Measurements from ENCODE around the gene MND1.

MND1 gene

DNA sequence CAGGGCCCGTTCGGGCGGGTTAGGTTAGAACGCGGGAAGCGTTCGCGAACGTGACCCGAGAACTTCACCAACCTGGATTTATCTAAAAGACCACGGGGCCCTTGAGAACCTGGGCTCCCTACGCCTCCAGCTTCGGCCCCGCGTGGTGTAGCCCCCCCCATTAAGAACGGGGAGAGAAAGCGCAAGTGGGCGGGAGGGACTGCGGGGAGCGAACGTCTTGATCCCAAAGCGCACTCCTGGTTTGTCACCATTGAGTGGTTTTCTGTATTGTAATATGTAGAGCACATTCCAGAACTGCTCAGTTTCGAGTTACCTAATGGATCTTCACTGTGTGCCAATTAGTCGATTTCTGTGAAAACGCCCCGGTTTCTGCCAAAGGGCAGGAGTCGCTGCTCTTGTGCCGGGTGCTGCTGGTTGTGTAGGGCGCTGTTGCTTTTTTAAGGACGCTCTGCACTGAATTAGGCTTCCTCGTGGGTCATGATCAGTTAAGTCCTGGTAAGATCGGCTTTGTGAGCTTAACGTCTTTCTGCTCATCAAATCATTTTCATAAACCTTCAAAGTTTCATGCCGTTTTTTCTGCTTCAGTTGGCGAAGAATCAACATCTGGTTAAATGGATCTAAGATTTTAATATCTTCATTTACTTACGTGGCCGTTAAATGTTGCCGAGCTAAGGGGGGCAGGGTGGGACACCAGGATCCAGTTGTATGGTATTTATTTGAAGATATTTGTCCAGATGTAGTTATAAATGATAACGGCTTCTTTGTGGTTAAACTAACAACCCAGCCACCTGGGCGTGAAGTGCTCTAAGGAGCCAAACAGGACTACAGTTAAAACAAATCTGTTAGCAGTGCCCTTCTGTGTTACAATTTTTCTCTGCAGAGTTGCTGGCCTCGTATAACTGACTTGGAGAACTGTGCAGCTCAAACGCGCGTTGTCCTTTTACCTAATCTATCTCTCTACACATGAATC is 809 bp downstream of the MND1 start:
- H3K9ac ChIP-seq (ENCODE audit: low read length in 5 of 5), result peak overlapping the region in 4 of 5 donors; percentile 64 to 76 (median 72)
- H3K9me3 ChIP-seq (ENCODE audit: control insufficient read depth in 5 of 5, low read length in 5 of 5), result no peaks in the 10 kb centered on the region
- H3K36me3 ChIP-seq (ENCODE audit: control insufficient read depth in 5 of 5, insufficient read depth in 5 of 5, low read length in 5 of 5), result no peaks in the 10 kb centered on the region
- H3K4me3 ChIP-seq (ENCODE audit: low read depth in 1 of 5, low read length in 5 of 5), result peak overlapping the region; percentile 67 to 87 (median 74)
- peaks cover 0 to 21% (median 11%) of the 10 kb centered on the region in 5 donors for H3K4me1 ChIP-seq (ENCODE audit: control insufficient read depth in 5 of 5, insufficient read depth in 5 of 5, low read length in 5 of 5)
- peak overlapping the region; percentile 45 for H3K27ac ChIP-seq (ENCODE audit: low read depth, low read length)
- peaks cover 0 to 8% (median 0%) of the 10 kb centered on the region in 5 donors for H3K27me3 ChIP-seq (ENCODE audit: control insufficient read depth in 5 of 5, insufficient read depth in 4 of 5, low read length in 5 of 5)

DNA sequence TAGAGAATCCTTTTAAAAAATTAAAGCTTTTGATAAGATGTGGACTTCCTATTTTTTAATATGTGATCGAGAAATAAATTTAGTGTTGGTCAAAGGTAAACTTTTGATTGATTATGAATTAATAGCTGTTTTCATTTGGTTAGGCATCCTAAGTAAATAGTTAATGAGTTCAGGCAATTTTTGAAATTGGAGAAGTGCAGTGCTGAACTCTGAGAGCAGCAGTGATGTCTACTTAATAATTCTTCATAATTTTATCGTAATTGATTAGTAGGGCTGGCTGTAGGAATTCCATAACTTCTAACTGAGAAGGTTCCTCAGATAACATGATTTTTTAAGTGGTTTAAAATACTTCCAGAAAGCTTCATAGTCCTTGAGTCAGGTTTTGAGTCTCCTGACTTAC is 1.5 kb downstream of the MND1 start:
- Histone ChIP-seq H3K27ac (ENCODE audit: low read depth, low read length) (no peak overlapping the region), H3K4me1 (ENCODE audit: control insufficient read depth in 5 of 5, insufficient read depth in 5 of 5, low read length in 5 of 5) (peaks cover 0 to 21% (median 11%) of the 10 kb centered on the region in 5 donors), H3K36me3 (ENCODE audit: control insufficient read depth in 5 of 5, insufficient read depth in 5 of 5, low read length in 5 of 5) (no peaks in the 10 kb centered on the region), H3K27me3 (ENCODE audit: control insufficient read depth in 5 of 5, insufficient read depth in 4 of 5, low read length in 5 of 5) (peaks cover 0 to 8% (median 0%) of the 10 kb centered on the region in 5 donors), H3K9ac (ENCODE audit: low read length in 5 of 5) (peak overlapping the region in 2 of 5 donors; percentile 74 to 76), H3K4me3 (ENCODE audit: low read depth in 1 of 5, low read length in 5 of 5) (peak overlapping the region in 1 of 5 donors; percentile 74), H3K9me3 (ENCODE audit: control insufficient read depth in 5 of 5, low read length in 5 of 5) (no peaks in the 10 kb centered on the region)

DNA sequence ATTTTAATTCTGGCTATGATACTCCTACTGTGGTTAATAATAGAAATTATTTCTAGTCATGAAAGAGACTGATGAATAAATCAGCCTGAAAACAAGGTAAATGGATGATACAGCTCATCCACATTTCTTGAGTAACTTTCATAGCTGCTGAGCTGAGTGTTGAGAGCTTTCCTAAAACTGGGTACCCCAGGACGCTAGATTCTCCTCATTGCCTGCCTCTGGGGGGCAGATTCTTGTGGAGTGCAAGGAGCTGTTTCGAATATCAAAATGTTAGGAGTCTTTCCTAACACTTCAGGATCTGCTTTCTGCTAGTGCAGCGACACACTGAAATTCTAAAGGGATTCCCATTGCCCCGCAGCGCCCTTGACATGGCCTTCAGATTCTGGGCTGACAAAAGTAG is 2.1 kb downstream of the MND1 start:
- Histone ChIP-seq H3K27me3 (ENCODE audit: control insufficient read depth in 5 of 5, insufficient read depth in 4 of 5, low read length in 5 of 5) (peaks cover 0 to 8% (median 0%) of the 10 kb centered on the region in 5 donors), H3K27ac (ENCODE audit: low read depth, low read length) (no peak overlapping the region), H3K36me3 (ENCODE audit: control insufficient read depth in 5 of 5, insufficient read depth in 5 of 5, low read length in 5 of 5) (no peaks in the 10 kb centered on the region), H3K9ac (ENCODE audit: low read length in 5 of 5) (no peak overlapping the region), H3K4me1 (ENCODE audit: control insufficient read depth in 5 of 5, insufficient read depth in 5 of 5, low read length in 5 of 5) (peaks cover 0 to 19% (median 11%) of the 10 kb centered on the region in 5 donors), H3K4me3 (ENCODE audit: low read depth in 1 of 5, low read length in 5 of 5) (no peak overlapping the region), H3K9me3 (ENCODE audit: control insufficient read depth in 5 of 5, low read length in 5 of 5) (no peaks in the 10 kb centered on the region)

DNA sequence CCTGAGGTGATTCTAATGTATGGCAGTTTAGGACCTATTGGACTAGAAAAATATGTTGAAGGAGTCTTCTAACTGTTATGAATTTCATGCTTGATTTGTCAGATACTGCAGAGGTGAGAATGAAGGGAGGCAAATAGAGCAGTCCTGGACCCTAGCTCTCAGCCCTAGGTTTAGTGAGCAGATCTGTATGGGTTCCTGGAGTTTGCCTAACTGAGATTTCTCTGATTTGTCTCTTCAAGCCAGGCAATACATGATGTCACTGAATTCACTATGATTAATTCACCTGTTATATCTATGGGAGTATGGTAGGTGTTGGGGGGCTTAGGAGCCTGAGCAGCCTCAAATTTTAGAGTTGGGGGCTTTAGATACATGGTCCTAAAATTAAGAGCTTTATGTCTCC is 2.6 kb downstream of the MND1 start:
- H3K4me1 ChIP-seq (ENCODE audit: control insufficient read depth in 5 of 5, insufficient read depth in 5 of 5, low read length in 5 of 5), result peaks cover 0 to 19% (median 11%) of the 10 kb centered on the region in 5 donors
- no peaks in the 10 kb centered on the region for H3K9me3 ChIP-seq (ENCODE audit: control insufficient read depth in 5 of 5, low read length in 5 of 5)
- H3K27ac ChIP-seq (ENCODE audit: low read depth, low read length), result no peak overlapping the region
- H3K27me3 ChIP-seq (ENCODE audit: control insufficient read depth in 5 of 5, insufficient read depth in 4 of 5, low read length in 5 of 5), result peaks cover 0 to 8% (median 0%) of the 10 kb centered on the region in 5 donors
- H3K4me3 ChIP-seq (ENCODE audit: low read depth in 1 of 5, low read length in 5 of 5), result no peak overlapping the region
- H3K9ac ChIP-seq (ENCODE audit: low read length in 5 of 5), result no peak overlapping the region
- H3K36me3 ChIP-seq (ENCODE audit: control insufficient read depth in 5 of 5, insufficient read depth in 5 of 5, low read length in 5 of 5), result no peaks in the 10 kb centered on the region

DNA sequence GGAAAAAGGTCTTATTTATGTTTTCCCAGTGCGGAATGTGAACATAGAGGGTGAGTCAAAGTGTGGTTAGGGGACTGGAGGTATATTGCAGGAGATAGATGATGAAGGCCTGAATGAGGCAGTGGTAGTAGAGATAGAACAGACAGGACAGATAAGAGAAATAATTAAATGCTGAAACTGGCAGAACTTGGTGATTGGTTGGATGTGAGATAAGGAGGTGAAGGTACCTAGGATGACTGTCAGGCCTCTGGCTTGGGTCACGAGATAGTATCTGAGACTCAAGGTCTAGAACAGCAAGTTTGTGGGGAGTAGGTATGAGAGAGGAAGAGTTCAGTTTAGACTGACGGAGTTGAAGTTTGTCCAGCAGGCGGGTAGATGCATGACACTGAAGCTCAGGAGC is 3.5 kb downstream of the MND1 start:
- H3K4me3 ChIP-seq (ENCODE audit: low read depth in 1 of 5, low read length in 5 of 5), result no peak overlapping the region
- H3K36me3 ChIP-seq (ENCODE audit: control insufficient read depth in 5 of 5, insufficient read depth in 5 of 5, low read length in 5 of 5), result no peaks in the 10 kb centered on the region
- no peaks in the 10 kb centered on the region for H3K9me3 ChIP-seq (ENCODE audit: control insufficient read depth in 5 of 5, low read length in 5 of 5)
- H3K27me3 ChIP-seq (ENCODE audit: control insufficient read depth in 5 of 5, insufficient read depth in 4 of 5, low read length in 5 of 5), result peaks cover 0 to 5% (median 0%) of the 10 kb centered on the region in 5 donors
- no peak overlapping the region for H3K9ac ChIP-seq (ENCODE audit: low read length in 5 of 5)
- H3K4me1 ChIP-seq (ENCODE audit: control insufficient read depth in 5 of 5, insufficient read depth in 5 of 5, low read length in 5 of 5), result peaks cover 0 to 19% (median 11%) of the 10 kb centered on the region in 5 donors
- H3K27ac ChIP-seq (ENCODE audit: low read depth, low read length), result no peak overlapping the region

DNA sequence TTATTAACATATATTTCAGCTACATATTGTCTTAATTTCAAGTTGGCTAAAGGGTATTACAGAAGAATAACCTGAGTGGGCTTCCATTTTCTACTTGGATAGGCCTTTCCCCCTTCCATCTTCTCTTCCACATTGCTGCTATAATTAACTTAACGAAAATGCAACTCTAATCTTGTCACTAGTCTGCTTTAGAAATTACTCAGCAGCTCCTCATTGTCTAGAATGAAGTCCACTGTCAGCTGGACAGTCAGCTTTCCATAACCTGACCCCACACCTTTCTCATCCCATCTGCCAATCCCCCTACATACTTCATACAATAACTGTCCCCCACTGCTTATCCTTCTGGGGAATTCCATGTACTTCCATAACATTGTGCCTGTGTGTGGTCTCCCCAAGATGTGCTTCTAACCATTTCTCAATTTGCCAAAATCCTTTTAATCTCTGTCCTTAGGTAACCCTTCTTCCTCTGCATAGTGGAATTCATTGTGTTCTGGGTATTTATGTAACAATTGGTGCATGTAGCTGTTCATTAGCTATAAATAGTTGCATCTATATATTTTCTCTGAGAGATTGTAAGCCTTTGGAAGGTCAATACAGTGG is 4.8 kb downstream of the MND1 start:
- Histone ChIP-seq H3K36me3 (ENCODE audit: control insufficient read depth in 5 of 5, insufficient read depth in 5 of 5, low read length in 5 of 5) (no peaks in the 10 kb centered on the region), H3K27me3 (ENCODE audit: control insufficient read depth in 5 of 5, insufficient read depth in 4 of 5, low read length in 5 of 5) (peaks cover 0 to 3% (median 0%) of the 10 kb centered on the region in 5 donors), H3K4me1 (ENCODE audit: control insufficient read depth in 5 of 5, insufficient read depth in 5 of 5, low read length in 5 of 5) (peaks cover 0 to 14% (median 7%) of the 10 kb centered on the region in 5 donors), H3K4me3 (ENCODE audit: low read depth in 1 of 5, low read length in 5 of 5) (no peak overlapping the region), H3K9ac (ENCODE audit: low read length in 5 of 5) (no peak overlapping the region), H3K27ac (ENCODE audit: low read depth, low read length) (no peak overlapping the region), H3K9me3 (ENCODE audit: control insufficient read depth in 5 of 5, low read length in 5 of 5) (no peaks in the 10 kb centered on the region)

DNA sequence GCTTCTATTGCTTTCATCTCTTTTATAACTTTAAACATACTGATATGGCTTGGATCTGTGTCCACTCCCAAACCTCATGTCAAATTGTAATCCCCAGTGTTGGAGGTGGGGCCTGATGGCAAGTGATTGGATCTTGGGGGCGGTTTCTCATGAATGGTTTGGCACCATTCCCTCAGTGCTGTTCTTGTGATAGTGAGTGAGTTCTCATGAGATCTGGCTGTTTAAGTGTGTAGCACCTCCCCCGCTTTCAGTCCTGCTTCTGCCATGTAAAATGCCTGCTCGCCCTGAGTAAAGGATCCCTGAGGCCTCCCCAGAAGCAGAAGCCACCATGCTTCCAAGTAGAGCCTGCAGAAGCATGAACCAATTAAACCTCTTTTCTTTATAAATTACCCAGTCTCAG is 17.7 kb downstream of the MND1 start:
- Histone ChIP-seq H3K27ac (ENCODE audit: low read depth, low read length) (no peak overlapping the region), H3K9me3 (ENCODE audit: control insufficient read depth in 5 of 5, low read length in 5 of 5) (peaks cover 0 to 8% (median 0%) of the 10 kb centered on the region in 5 donors), H3K9ac (ENCODE audit: low read length in 5 of 5) (no peak overlapping the region), H3K4me1 (ENCODE audit: control insufficient read depth in 5 of 5, insufficient read depth in 5 of 5, low read length in 5 of 5) (no peaks in the 10 kb centered on the region), H3K27me3 (ENCODE audit: control insufficient read depth in 5 of 5, insufficient read depth in 4 of 5, low read length in 5 of 5) (no peaks in the 10 kb centered on the region), H3K4me3 (ENCODE audit: low read depth in 1 of 5, low read length in 5 of 5) (no peak overlapping the region), H3K36me3 (ENCODE audit: control insufficient read depth in 5 of 5, insufficient read depth in 5 of 5, low read length in 5 of 5) (no peaks in the 10 kb centered on the region)

DNA sequence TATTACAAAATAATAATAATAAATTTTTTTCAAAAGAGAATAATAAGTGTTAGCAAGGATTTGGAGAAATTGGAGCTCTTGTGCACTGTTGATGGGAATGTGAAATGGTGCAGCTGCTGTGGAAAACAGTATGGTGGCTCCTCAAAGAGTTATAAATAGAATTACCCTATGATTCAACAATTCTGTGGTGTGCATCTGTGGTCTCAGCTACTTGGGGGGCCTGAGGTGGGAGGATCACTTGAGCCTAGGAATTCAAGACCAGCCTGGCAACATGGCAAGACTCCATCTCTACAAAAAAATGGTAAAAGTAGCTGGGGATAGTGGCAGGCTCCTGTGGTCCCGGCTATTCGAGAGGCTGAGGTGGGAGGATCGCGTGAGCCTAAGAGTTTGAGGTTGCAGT is 19.6 kb downstream of the MND1 start:
- H3K9ac ChIP-seq (ENCODE audit: low read length in 5 of 5), result no peak overlapping the region
- H3K27ac ChIP-seq (ENCODE audit: low read depth, low read length), result no peak overlapping the region
- H3K4me3 ChIP-seq (ENCODE audit: low read depth in 1 of 5, low read length in 5 of 5), result no peak overlapping the region
- no peaks in the 10 kb centered on the region for H3K27me3 ChIP-seq (ENCODE audit: control insufficient read depth in 5 of 5, insufficient read depth in 4 of 5, low read length in 5 of 5)
- no peaks in the 10 kb centered on the region for H3K4me1 ChIP-seq (ENCODE audit: control insufficient read depth in 5 of 5, insufficient read depth in 5 of 5, low read length in 5 of 5)
- H3K9me3 ChIP-seq (ENCODE audit: control insufficient read depth in 5 of 5, low read length in 5 of 5), result peaks cover 0 to 8% (median 0%) of the 10 kb centered on the region in 5 donors
- no peaks in the 10 kb centered on the region for H3K36me3 ChIP-seq (ENCODE audit: control insufficient read depth in 5 of 5, insufficient read depth in 5 of 5, low read length in 5 of 5)

DNA sequence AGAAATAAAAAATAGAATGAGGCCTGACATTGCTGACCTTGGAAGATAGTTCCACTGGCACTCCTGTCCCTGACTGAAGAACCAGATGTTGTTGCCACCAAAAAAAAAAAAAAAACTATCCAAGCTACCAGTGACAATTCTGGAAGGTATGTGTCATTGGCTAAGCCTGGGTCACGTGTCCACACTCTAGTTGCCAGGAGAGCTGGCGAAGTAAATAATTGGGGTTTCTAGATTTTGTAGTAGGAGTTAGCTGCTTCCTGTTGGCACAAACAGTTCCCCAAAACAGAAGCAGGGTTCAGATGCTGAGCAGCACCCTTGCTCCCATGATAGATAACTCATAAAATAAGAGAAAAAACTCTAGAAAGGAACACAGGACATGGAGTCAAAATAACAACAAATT is 20.5 kb downstream of the MND1 start:
- peaks cover 0 to 8% (median 0%) of the 10 kb centered on the region in 5 donors for H3K9me3 ChIP-seq (ENCODE audit: control insufficient read depth in 5 of 5, low read length in 5 of 5)
- H3K9ac ChIP-seq (ENCODE audit: low read length in 5 of 5), result no peak overlapping the region
- no peaks in the 10 kb centered on the region for H3K27me3 ChIP-seq (ENCODE audit: control insufficient read depth in 5 of 5, insufficient read depth in 4 of 5, low read length in 5 of 5)
- H3K36me3 ChIP-seq (ENCODE audit: control insufficient read depth in 5 of 5, insufficient read depth in 5 of 5, low read length in 5 of 5), result no peaks in the 10 kb centered on the region
- H3K4me3 ChIP-seq (ENCODE audit: low read depth in 1 of 5, low read length in 5 of 5), result no peak overlapping the region
- H3K27ac ChIP-seq (ENCODE audit: low read depth, low read length), result no peak overlapping the region
- no peaks in the 10 kb centered on the region for H3K4me1 ChIP-seq (ENCODE audit: control insufficient read depth in 5 of 5, insufficient read depth in 5 of 5, low read length in 5 of 5)

DNA sequence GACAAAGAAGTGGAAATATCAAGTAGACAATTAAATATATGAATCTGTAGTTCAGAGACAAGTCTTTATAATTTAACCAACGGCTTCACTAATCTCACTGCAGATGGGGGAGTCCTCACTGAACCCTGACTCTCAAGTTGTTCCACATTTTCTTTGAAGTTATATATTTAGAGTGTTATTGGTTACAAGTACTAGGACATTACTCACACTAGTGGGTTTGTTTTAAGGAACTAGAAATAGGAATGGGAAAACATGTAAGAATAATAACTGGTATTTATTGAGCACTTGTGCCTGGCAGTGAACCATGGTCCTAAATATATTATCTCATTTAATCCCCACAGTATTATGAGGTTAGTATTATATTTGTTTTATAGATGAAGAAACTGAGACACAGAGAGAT is 22.0 kb downstream of the MND1 start:
- Histone ChIP-seq H3K9me3 (ENCODE audit: control insufficient read depth in 5 of 5, low read length in 5 of 5) (peaks cover 0 to 8% (median under 1%) of the 10 kb centered on the region in 5 donors), H3K36me3 (ENCODE audit: control insufficient read depth in 5 of 5, insufficient read depth in 5 of 5, low read length in 5 of 5) (no peaks in the 10 kb centered on the region), H3K4me3 (ENCODE audit: low read depth in 1 of 5, low read length in 5 of 5) (no peak overlapping the region), H3K27ac (ENCODE audit: low read depth, low read length) (no peak overlapping the region), H3K9ac (ENCODE audit: low read length in 5 of 5) (no peak overlapping the region), H3K4me1 (ENCODE audit: control insufficient read depth in 5 of 5, insufficient read depth in 5 of 5, low read length in 5 of 5) (no peaks in the 10 kb centered on the region), H3K27me3 (ENCODE audit: control insufficient read depth in 5 of 5, insufficient read depth in 4 of 5, low read length in 5 of 5) (no peaks in the 10 kb centered on the region)
